HG03139 (cell line): ENCODE measurements around the gene ZNF547.
"Not testable (repeated sequence)": the region's sequence is repeated elsewhere in the genome, so short reads cannot be mapped to it uniquely, and the experiment has no call there.

Experiments
- ATAC-seq: cut with Tn5 transposase; IDR thresholded peaks from one replicate; pipeline ENCODE4 v1.9.1; 2021; ENCODE audit not compliant: unreplicated experiment

The ZNF547 gene

DNA sequence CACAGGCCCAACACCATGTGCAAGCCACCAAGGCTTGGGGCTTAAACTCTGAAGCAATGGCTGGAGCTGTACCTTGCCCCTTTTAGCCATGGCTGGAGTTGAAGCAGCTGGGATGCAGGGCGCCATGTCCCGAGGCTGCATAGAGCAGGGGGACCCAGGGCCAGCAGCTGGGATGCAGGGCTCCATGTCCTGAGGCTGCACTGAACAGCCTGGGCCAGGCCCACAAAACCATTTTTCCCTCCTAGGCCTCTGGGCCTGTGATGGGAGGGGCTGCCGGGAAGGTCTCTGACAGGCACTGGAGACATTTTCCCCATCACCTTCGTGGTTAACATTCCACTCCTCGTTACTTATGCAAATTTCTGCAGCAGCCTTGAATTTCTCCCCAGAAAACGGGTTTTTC lies 10.8 kb downstream of the ZNF547 start:
- ATAC-seq, result no peak

DNA sequence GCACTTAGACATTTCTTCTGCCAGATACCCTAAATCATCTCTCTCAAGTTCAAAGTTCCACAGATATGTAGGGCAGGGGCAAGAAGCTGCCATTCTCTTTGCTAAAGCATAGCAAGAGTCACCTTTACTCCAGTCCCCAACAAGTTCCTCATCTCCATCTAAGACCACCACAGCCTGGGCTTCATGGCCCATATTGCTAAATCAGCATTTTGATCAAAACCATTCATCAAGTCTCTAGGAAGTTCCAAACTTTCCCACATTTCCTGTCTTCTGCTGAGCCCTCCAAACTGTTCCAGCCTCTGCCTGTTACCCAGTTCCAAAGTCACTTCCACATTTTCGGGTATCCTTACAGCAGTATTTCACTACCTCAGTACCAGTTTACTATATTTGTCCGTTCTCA lies 11.3 kb downstream of the ZNF547 start:
- not testable (repeated sequence) for ATAC-seq

DNA sequence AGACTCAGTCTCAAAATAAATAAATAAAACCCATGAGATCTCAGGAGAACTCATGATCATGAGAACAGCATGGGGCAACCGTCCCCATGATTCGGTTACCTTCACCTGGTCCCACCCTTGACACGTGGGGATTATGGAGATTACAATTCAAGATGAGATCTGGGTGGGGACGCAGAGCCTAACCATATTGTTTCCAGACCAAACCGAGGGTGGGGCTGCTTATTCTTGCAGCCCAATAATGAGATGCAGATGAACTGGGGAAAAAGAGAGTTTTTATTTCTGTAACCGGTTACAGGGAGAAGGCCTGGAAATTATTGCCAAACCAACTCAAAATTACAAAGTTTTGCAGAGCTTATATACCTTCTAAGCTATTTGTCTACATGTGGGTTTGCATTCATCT lies 12.8 kb downstream of the ZNF547 start:
- no peak for ATAC-seq

DNA sequence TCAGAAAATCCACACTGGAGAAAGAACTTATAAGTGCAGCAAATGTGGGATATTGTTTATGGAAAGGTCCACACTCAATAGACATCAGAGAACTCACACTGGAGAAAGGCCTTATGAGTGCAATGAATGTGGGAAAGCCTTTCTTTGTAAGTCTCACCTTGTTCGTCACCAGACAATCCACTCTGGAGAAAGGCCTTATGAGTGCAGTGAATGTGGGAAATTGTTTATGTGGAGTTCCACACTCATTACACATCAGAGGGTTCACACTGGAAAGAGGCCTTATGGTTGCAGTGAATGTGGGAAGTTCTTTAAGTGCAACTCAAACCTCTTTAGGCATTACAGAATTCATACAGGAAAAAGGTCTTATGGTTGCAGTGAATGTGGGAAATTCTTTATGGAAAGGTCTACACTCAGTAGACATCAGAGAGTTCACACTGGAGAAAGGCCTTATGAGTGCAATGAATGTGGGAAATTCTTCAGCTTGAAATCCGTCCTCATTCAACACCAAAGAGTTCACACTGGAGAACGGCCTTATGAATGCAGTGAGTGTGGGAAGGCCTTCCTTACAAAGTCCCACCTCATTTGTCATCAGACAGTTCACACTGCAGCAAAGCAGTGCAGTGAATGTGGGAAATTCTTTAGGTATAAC lies 14.3 kb downstream of the ZNF547 start:
- ATAC-seq, result no peak

DNA sequence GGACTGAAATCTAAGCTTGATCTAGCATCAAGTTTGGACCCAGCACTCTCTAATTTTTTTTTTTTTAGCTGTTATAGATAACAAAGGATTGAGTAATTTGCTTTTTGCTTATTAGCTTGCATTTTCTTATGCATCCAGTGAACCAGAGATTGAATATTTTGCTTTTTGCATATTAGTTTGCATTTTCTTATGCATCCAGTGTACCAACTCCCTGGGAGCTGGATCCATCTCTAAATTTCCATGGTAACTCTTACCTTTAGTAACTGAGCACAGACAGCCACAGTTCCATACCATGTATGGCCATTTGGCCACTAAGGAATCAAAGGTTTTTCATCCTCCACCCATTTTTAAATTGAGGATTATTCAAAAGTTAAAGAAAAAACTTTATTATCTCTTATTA lies 17.6 kb downstream of the ZNF547 start:
- no peak for ATAC-seq

DNA sequence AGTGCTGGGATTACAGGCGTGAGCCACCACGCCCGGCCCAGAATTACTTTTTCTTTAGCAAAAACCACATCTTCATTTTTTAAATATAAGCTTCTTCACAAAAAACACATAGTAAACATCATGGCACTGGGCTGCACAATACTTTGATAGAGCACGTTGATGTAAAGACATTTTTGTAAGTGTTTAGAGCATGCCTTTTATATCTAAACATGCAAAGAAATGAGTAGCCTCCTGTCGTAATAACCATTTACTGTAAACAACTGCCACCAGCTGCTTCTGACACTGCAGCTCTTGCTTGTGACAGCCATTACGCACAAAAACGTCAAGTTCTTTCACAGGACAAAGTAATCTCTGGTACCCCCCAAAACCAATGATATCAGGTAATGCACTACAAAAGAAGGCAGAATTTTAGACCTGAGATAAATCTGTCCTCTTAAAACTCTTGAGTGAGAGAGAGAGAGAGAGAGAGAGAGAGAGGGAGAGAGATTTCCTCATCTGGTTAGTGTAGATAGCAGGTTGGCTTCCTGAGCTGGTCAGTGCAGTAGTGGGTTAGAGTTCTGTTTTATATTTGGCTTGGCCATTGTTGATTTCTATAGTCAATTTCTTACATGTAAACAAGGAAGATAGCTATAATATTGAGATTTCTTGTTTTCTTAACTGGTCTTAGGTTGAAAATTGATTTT lies 19.6 kb downstream of the ZNF547 start:
- ATAC-seq, result no peak

DNA sequence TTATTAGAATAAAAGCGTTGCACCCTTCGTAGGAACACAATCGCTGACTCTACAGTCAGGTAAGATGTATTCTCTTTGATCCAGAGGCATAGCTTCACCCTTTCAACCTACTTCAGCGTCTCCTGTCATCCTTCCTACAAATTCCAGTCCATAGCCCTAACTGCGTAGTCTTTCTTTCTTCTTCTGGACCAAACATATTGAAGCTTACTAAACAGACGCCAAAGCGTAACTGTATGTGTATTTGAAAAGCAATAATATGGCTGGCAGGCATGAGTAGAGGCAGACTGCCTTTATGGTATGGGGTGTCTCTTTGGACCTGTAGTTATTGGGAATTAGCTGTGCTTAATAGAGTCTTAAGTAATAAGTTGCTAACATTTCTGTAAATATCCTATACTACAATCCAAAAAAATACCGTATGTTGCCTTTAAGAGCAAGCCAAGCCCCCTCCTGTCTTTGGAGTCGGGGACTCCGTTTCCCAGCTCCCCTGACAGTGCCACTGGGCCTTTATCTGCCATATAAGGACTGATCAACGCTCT lies 25.9 kb downstream of the ZNF547 start:
- ATAC-seq, result no peak

DNA sequence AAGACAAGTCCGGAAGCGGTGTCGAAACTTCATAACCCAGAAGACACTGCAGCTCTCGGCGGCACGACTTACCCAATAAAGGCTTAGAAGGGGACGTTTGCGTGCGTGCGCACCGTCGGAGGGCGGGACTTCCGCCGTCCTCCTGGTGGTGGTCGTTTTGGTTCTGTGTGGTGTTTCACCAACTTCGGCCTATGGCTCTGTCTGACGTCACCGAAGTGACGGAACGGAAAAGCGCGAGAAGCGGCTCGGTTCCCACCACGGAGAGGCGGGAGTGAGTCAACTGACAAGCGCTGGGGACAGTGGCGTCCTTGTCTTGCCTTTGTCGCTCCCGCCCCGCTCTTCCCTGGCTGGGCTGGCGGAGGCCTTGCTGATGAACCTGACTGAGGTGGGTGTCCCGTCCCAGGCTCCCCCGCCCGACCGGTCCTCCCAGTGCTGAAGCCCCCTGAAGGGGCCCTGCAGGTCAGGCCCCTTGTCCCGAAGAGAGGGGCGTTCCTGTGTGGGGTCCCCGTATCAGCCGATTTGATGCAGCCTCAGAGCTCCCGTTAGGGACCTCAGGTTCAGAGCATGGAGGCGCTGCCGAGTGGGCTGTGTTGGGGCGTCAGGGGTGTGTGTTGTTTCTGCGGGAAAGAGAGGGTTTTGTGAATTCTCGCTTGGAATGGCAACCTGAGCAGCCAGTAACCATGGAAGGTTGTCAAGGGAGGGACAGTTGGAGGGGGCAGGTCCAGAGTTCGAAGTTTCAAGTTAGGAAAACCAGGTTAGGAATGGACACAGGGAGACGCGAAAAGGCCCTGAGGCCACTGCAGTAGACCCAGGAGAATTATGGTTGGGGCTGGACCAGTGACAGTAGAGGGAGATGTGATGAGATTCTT lies 26.6 kb downstream of the ZNF547 start, which contains the start of gene ZNF548:
Gene ZNF548 (plus strand): TSS at position 125 of the 869 bp plus-strand sequence. CDS start 246 bp downstream, at position 371.
- ATAC-seq, result peak; percentile 96

DNA sequence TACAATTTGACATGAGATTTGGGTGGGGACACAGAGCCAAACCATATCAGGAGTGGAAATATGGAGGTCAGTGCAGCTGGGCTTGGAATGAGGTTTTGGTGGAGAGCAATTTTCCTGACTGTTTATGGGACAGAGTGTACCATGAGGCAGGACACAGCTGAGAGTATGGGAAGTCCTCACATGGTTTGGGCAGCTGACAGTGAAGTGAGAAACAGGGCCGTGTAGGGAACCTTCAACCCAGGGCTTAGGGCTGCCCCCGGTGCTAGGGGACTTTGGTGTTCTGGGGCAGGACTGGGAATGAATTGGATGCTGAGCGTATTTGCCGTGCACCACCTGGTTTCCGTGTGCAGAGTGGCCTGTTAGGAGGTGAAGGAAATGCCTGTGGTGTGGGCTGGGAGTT lies 32.4 kb downstream of the ZNF547 start:
- ATAC-seq, result no peak

DNA sequence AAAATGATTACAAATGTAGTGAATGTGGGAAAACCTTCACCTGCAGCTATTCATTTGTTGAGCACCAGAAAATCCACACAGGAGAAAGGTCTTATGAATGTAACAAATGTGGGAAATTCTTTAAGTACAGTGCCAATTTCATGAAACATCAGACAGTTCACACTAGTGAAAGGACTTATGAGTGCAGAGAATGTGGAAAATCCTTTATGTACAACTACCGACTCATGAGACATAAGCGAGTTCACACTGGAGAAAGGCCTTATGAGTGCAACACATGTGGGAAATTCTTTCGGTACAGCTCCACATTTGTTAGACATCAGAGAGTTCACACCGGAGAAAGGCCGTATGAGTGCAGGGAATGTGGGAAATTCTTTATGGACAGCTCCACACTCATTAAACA lies 35.5 kb downstream of the ZNF547 start:
- ATAC-seq, result no peak

DNA sequence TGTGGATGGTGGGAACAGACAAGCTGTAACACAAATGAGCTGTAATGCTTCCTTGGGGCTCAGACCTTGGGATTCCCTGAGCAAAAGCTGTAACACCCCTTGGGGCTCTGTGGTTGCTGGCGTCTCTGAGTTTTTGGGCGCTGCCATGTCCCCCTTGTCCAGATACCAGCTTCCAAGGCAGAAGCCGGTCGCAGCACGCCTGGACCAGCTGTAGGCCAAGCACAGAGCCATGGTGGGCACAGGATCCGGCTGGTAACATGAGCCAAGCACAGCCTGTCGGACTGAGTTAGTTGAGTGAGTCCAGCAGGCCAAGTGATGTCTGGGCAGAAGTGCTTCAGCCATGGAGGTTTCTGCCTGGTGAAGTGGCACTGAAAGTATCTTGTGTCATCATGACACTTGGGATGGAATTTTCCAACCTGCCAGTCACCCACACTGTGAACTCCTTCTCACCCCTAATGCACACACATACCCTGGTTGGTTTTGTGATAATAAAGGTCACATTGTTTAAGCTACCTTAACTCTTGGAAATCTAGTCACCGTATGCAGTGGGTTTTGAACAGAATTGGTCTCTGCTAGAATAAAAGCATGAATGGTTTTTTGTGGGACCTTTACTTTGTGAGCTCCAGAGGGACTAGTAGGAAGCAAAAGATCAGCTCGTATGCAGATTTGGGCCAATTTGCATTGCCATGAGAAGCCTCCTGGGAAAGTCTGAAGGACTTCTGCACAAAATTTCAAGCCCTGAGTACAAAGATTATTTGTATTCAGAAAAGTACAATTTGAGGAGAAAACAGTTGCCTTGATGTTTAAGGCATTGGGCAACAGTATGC lies 40.6 kb downstream of the ZNF547 start:
- ATAC-seq, result no peak

DNA sequence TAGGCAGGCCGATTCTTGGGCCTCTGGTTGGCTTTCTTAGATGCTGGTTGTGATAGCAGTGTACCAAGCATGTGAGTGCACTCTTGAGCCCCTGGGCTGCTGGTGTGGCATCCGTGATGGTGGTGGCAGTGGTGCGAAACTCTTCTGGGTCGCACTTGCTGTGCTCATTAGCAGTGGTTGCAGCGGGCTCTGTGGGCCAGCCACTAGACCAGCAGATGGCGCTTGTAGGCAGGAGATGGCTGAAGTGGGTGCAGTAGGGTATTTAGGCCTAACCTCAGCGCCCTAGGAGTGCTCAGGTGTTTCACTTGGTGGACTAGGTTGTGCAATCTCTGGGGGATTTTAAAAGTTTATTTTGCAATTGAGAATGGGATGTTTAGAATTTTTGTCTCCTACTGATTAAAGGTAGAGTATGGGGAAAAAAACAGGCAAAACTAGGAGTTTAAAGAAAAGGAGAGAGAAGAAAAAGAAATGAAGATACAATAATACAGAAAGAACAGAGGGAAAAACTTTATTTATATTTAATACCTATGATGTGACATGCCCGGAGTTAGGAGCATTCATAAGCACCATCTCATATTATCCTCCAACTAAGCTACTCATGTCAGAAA lies 43.3 kb downstream of the ZNF547 start:
- peak; percentile 45 for ATAC-seq

DNA sequence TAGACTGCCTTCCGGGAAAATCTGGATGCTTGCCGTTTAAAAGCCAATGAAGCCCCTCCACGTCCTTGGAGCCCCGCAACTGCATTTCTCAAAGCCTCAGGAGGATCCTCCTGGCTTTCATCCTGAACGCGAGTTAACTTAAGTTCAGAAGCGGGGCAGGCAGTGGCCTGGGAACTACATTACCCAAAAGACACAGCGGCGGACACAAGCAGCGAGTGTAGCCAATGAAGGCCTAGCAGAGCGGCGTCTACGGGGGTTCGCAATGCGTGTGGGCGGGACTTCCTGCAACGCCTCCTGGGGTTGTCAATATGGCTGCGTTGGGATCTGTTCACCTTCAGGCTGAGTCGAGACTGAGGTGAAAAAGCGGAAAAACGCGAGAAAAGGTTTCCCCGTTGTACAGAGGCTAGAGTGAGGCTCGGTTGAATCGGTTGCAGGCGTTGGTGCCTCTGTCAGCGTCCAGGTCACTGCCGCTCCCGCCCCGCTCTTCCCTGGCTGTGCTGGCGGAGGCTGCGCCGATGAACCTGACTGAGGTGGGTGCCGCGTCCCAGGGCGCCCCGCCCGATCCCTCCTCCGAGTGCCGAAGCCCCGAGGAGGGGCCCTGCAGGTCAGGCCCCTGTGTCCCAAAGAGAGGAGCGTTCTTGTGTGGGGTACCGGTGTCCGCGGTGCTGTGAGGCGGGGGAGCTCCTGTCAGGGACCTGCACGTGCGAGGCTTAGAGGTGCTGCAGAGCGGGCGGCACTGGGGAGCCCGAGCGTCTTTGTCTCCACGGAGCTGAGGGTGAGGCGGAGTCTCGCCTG lies 47.7 kb downstream of the ZNF547 start, which contains the start of gene ZNF17:
Gene ZNF17 (plus strand): TSS at position 285 of the 795 bp plus-strand sequence. CDS start 2,455 bp downstream, outside the sequence.
- peak; percentile 93 for ATAC-seq

DNA sequence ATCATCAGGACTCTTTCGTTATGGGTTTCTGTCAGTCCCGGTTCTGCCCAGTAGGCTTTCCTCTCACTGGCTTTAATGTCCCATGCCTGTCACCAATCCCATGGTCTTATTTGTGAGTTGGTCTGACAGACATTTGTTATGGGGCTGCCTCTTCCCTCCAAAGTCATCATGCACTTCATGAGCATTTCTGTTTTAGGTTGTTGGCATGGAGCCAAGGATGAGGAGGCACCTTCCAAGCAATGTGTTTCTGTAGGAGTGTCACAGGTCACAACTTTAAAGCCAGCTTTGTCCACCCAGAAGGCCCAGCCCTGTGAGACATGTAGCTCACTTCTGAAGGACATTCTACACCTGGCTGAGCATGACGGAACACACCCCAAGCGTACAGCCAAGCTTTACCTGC lies 56.1 kb downstream of the ZNF547 start:
- ATAC-seq, result no peak

DNA sequence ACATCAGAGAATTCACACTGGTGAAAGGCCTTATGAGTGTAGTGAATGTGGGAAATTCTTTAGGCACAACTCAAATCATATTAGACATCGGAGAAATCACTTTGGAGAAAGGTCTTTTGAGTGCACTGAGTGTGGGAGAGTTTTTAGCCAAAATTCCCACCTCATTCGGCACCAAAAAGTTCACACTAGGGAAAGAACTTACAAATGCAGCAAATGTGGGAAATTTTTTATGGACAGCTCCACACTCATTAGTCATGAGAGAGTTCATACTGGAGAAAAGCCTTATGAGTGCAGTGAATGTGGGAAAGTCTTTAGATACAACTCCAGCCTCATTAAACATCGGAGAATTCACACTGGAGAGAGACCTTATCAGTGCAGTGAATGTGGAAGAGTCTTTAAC lies 57.7 kb downstream of the ZNF547 start:
- no peak for ATAC-seq
